SU-DHL-6 (cell line): Measurements from ENCODE around the gene KLC4.

Source experiments
- CTCF ChIP-seq: fragments of 200-600 bp; sonication (generic); IDR thresholded peaks from one replicate; pipeline ENCODE4 v1.5.1; 2017; ENCODE audit warnings: antibody characterized with exemption, mild to moderate bottlenecking, low read length, moderate library complexity; ENCODE audit not compliant: insufficient read depth, poor library complexity, severe bottlenecking
- EZH2phosphoT487 ChIP-seq: fragments of 200-600 bp; sonication (generic), shearing (Covaris generic); conservative IDR thresholded peaks from 2 replicates; pipeline ENCODE4 v1.6.1; 2018; ENCODE audit warnings: mild to moderate bottlenecking, antibody characterized with exemption, low read length, moderate library complexity, mixed read lengths

- no peak for TF ChIP-seq CTCF
- TF ChIP-seq EZH2phosphoT487: no peak
Observed at GRCh38 chr6:43024436-43024835, 35.0 kb upstream of the KLC4 start.
